Body of pancreas (tissue), 4 donors: ENCODE measurements around the gene CNTRL. TPM values are rescaled to one million over a fixed set of nuclear protein-coding genes. Genes with fewer than 3 reads are reported as not detected.

ENCODE experiments used
- ATAC-seq: fragments of 150-250 bp; one replicate; pipeline ENCODE4 v1.9.1; 2016
- DNase-seq, 4 donors: peaks; one replicate each; pipeline ENCODE4 v3.0.0-alpha.2; 2019
- H3K27ac ChIP-seq, 4 donors: fragments of 200-600 bp; sonication (generic); 1 replicate in 3 of 4; 2 replicates in 1 of 4; pipeline versions ENCODE4 v1.5.1 to v1.6.1; 2016 to 2019; ENCODE audit warnings: mild to moderate bottlenecking in 1 of 4, mixed read lengths in 1 of 4, moderate library complexity in 1 of 4
- H3K27me3 ChIP-seq, 2 donors: fragments of 200-600 bp; sonication (generic); one replicate each; pipeline ENCODE4 v1.6.0; 2016; ENCODE audit warnings: mild to moderate bottlenecking in 1 of 2
- H3K36me3 ChIP-seq, 2 donors: fragments of 200-600 bp; sonication (generic); replicated peaks in 1 of 2; 2 replicates each; pipeline ENCODE4 v1.5.1; 2016; ENCODE audit warnings: low read depth in 2 of 2; ENCODE audit not compliant: insufficient read depth in 1 of 2
- H3K4me1 ChIP-seq: fragments of 200-600 bp; sonication (generic); one replicate; pipeline ENCODE4 v1.6.0; 2016
- H3K4me3 ChIP-seq, 2 donors: fragments of 200-600 bp; sonication (generic); 1 replicate in 1 of 2; 2 replicates in 1 of 2; pipeline ENCODE4 v1.5.1; 2016 to 2019
- H3K9me3 ChIP-seq, 3 donors: fragments of 200-600 bp; sonication (generic); 1 replicate in 2 of 3; 2 replicates in 1 of 3; pipeline ENCODE4 v1.5.1; 2016
- POLR2A ChIP-seq, 3 donors: fragments of 450-650 bp; IDR thresholded peaks; one replicate each; pipeline ENCODE4 v1.6.1; 2016; ENCODE audit warnings: antibody characterized with exemption in 3 of 3, mild to moderate bottlenecking in 2 of 3
- WGBS, 2 donors: methylation state at CpG; one replicate each; pipeline ENCODE4 v1.1.5; 2017; 5-methylcytosine and 5-hydroxymethylcytosine counted together
- intact Hi-C: fragments of 100-400 bp; cut with DNase I; formaldehyde crosslinking; loops from one replicate; pipeline ENCODE4 v1.15.1; 2023
- total RNA-seq, 2 donors: library from RNA; depleted of rRNA; stranded (reverse); fragments of >200 nt; gene quantifications; one replicate each; pipeline ENCODE4 v1.1.0, GENCODE V29; 2016
- TF ChIP-seq, protein P1 (sequence below), 7 experiments: fragments of 450-650 bp in 4 of 7; fragments of 200-600 bp in 3 of 7; sonication (generic) in 3 of 7; IDR thresholded peaks; one replicate each; pipeline ENCODE4 v1.5.1; 2016 to 2019; ENCODE audit warnings: antibody characterized with exemption in 7 of 7

CNTRL gene
- total RNA-seq, 2 donors from 2014 or later: 16.1 to 20.8 TPM

DNA sequence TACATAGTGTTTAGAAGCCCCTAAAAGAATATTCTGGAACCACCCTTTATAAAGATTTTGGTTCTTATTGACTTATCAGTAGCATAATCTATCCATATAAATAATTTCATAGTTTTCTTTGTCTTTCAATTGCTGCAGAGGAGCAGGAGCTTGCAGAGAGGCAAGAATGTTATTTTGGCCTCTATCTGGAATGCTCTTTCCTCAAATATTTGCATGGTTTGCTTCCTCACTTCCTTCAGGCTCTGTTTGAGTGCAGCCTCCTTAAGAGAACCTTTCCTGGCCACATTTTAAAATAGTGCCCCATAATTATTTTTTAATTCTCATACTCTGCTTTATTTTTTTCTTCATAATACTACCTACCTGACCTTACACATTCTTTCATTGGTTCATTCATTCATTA is 26.1 kb upstream of the CNTRL start:
- Histone ChIP-seq H3K9me3 (no peaks in the 10 kb centered on the region), H3K27ac (no peak overlapping the region), H3K4me1 (peaks cover 45% of the 10 kb centered on the region), H3K36me3 (no peaks in the 10 kb centered on the region), H3K27me3 (no peaks in the 10 kb centered on the region), H3K4me3 (no peak overlapping the region)
- intact Hi-C loops: no loop called here
- ATAC-seq (no peak), DNase-seq (no peak)
- TF ChIP-seq, protein P1, sequence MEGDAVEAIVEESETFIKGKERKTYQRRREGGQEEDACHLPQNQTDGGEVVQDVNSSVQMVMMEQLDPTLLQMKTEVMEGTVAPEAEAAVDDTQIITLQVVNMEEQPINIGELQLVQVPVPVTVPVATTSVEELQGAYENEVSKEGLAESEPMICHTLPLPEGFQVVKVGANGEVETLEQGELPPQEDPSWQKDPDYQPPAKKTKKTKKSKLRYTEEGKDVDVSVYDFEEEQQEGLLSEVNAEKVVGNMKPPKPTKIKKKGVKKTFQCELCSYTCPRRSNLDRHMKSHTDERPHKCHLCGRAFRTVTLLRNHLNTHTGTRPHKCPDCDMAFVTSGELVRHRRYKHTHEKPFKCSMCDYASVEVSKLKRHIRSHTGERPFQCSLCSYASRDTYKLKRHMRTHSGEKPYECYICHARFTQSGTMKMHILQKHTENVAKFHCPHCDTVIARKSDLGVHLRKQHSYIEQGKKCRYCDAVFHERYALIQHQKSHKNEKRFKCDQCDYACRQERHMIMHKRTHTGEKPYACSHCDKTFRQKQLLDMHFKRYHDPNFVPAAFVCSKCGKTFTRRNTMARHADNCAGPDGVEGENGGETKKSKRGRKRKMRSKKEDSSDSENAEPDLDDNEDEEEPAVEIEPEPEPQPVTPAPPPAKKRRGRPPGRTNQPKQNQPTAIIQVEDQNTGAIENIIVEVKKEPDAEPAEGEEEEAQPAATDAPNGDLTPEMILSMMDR (IDR thresholded peaks at IDR 0.05): no peak
- TF ChIP-seq POLR2A (IDR thresholded peaks at IDR 0.05): no peak

DNA sequence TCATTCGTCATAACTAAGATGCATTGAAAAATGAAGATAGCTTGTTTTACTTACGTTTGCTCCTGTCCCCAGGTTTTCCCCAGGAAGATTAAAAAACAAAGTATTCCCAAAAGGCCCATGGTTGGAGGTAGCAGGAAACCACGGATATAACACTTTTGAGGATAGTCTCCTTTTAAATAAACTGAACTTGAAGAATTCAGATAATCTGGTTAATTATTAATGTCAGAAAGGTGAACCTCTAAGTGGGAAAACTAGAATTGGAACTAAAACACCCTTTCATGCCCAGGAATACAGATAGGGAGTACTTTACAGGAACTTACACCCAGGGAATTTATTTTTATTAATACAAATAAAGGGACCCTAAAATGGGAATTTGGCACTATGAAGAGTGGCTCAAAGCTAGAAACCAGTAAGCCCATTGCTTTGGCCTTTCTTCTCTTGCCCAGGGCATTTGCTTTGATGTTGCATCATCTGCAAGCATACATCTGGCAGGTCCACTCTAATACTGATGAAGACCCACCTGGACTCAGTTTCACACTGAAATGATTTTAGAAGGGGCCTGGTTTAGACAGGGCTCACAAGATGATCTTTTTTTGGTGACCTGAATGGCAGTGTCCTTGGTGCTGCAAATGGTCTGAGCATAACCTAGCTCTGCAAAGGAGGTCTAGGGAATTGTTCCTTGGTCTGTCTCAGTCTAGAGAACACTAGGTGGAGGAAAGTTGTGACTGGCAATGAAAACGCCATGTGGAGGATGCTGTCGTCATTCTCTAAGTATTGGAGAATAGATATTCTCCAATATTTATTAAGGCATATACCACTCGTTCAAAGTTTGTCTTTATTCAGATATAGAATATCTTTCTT is 24.4 kb upstream of the CNTRL start, which contains the start of gene C5:
C5 (minus strand) TSS at position 148 of the 861 bp plus-strand sequence; CDS start at position 119, 29 bp downstream.
- Histone ChIP-seq H3K36me3 (no peaks in the 10 kb centered on the region), H3K4me1 (peaks cover 57% of the 10 kb centered on the region), H3K9me3 (no peaks in the 10 kb centered on the region), H3K4me3 (no peak within 1 kb of the TSS), H3K27me3 (no peaks in the 10 kb centered on the region), H3K27ac (peak within 1 kb of the TSS in 1 of 4 donors; percentile 56)
- intact Hi-C loops: loop anchor here (10.0 kb wide), 2 partner anchors 66 to 286 kb away; no protein-coding TSS in a partner anchor
- ATAC-seq: peak; percentile 50
- DNase-seq: no peak
- TF ChIP-seq, protein P1 (IDR thresholded peaks at IDR 0.05): no peak
- TF ChIP-seq POLR2A (IDR thresholded peaks at IDR 0.05): no peak
- 21 to 32% methylated on average over 6 of the region's 6 CpGs for WGBS, 2 donors

DNA sequence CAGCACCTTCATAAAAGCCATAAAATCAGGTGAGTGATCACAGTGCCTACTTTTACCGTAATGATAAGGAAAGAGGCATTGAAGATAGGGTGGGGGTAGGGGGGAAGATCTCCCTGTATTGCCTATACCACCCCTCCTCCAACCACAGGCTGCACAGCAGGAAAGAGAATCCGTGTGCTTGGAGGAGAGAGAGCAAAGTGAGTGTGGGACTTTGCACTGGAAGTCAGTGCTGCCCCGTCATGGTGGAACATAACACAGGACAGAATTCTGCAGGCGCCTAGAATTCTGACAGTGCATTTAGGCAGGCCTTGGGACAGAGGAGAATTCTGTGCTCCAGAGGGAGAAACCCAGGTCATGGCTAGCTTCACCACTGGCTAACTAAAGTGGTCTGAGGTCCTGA is 21.2 kb upstream of the CNTRL start:
- no peaks in the 10 kb centered on the region for H3K36me3 ChIP-seq
- no peaks in the 10 kb centered on the region for H3K27me3 ChIP-seq
- 16 to 37% methylated on average over 4 of the region's 4 CpGs for WGBS, 2 donors
- H3K27ac ChIP-seq: peak overlapping the region in 1 of 4 donors; percentile 59
- ATAC-seq (peak; percentile 72), DNase-seq (peak; percentile 34 to 63 (median 45))
- H3K9me3 ChIP-seq: no peaks in the 10 kb centered on the region
- intact Hi-C loops: loop anchor here (10.0 kb wide), 2 partner anchors 69 to 289 kb away; no protein-coding TSS in a partner anchor
- TF ChIP-seq POLR2A (IDR thresholded peaks at IDR 0.05): no peak
- TF ChIP-seq, protein P1 (IDR thresholded peaks at IDR 0.05): no peak
- peaks cover 49% of the 10 kb centered on the region for H3K4me1 ChIP-seq
- no peak overlapping the region for H3K4me3 ChIP-seq

DNA sequence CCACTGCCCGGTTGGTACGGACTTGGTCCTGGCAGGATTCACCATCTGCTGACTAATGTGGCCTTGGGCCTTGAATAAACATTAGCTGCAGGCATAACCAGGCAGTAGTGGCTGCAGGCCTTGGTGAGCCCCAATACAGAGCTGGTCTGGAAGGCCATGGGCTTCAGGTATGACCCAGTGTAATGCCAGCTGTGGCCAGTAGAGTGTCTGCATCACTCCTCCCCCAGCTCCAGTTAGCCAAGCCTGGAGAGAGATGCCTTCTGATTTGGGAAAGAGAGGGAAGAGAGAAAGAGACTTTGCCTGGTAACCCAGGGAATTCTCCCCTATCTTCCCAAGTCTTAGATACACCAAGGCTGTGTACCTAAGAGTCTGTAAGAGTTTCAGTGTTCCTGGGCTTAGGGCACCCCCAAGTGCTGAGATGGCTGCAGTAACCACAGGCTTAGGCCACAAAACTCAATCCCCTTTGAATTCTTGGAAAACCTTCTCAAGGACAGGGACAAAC is 19.1 kb upstream of the CNTRL start:
- intact Hi-C loops: loop anchor here (10.0 kb wide), 2 partner anchors 71 to 291 kb away; no protein-coding TSS in a partner anchor
- peak; percentile 85 for ATAC-seq
- WGBS, 2 donors: 20 to 31% methylated on average over 2 of the region's 2 CpGs

More for the DNA sequence above, 19.1 kb upstream of the CNTRL start:
- no peak for TF ChIP-seq POLR2A (IDR thresholded peaks at IDR 0.05)
- TF ChIP-seq, protein P1 (IDR thresholded peaks at IDR 0.05): peak; percentile 21 to 80 (median 58)
- Histone ChIP-seq H3K27me3 (no peaks in the 10 kb centered on the region), H3K4me1 (peaks cover 37% of the 10 kb centered on the region), H3K4me3 (no peak overlapping the region), H3K27ac (peak overlapping the region in 2 of 4 donors; percentile 26 to 38), H3K9me3 (no peaks in the 10 kb centered on the region), H3K36me3 (no peaks in the 10 kb centered on the region)
- peak; percentile 69 to 85 (median 81) for DNase-seq
